Stomach smooth muscle (tissue), 2 donors: Measurements from ENCODE around the gene BTBD6.
"Not testable (repeated sequence)": the region's sequence is repeated elsewhere in the genome, so short reads cannot be mapped to it uniquely, and the experiment has no call there.

ENCODE experiments used
- H3K27ac ChIP-seq: one replicate; pipeline ENCODE4 v1.7.0; 2013; ENCODE audit warnings: mild to moderate bottlenecking, low read length, inconsistent platforms
- H3K27me3 ChIP-seq, 2 donors: one replicate each; pipeline ENCODE4 v1.7.0; 2013; ENCODE audit warnings: low read length in 2 of 2; ENCODE audit not compliant: insufficient read depth in 2 of 2, control insufficient read depth in 1 of 2
- H3K36me3 ChIP-seq, 2 donors: one replicate each; pipeline ENCODE4 v1.7.0; 2013; ENCODE audit warnings: low read length in 2 of 2; ENCODE audit not compliant: control insufficient read depth in 2 of 2, insufficient read depth in 2 of 2
- H3K4me1 ChIP-seq: one replicate; pipeline ENCODE4 v1.7.0; 2013; ENCODE audit warnings: low read length; ENCODE audit not compliant: control insufficient read depth, insufficient read depth
- H3K4me3 ChIP-seq, 2 donors: one replicate each; pipeline ENCODE4 v1.7.0; 2013; ENCODE audit warnings: low read length in 2 of 2
- H3K9ac ChIP-seq, 2 donors: one replicate each; pipeline ENCODE4 v1.7.0; 2013; ENCODE audit warnings: low read length in 2 of 2, mild to moderate bottlenecking in 1 of 2
- H3K9me3 ChIP-seq, 2 donors: one replicate each; pipeline ENCODE4 v1.7.0; 2013; ENCODE audit warnings: low read length in 2 of 2; ENCODE audit not compliant: control insufficient read depth in 2 of 2
- donor health status: healthy.
- donor health status: Pancreatic carcinoma.

BTBD6 gene

DNA sequence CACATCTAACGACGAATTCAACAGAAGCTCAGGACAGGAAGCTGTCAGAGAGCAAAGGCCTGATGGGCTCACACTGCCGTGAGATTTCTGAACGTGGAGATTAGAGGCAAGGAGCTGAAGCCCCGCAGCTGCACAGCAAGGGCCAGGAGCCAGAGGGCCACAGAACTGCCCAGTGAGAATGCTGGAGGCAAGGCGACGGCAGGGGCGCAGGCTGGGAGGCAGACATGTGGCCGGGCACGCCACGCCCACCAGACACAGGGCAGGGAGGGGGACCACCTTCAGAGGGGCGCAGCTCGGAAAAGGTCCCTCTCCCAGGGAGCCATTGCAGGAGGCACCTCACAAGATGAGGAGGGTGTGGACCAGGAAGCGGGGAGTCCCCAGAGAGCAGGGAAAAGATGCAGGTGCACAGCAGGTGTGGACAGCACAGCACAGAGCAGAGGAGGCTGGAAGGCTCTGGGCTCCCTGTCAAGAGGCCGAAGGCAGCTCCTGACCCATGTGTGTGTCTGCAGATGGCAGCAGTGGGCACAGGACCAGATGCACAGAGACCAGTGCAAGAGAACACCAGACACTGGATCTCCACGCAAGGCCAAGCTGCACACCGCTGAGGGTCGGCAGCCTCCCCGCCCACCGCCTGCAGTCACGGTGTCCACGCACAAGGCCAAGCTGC, 23.0 kb downstream of the BTBD6 start:
- no peaks in the 10 kb centered on the region for H3K27me3 ChIP-seq
- H3K4me3 ChIP-seq = no peak overlapping the region
- no peak overlapping the region for H3K27ac ChIP-seq
- no peaks in the 10 kb centered on the region for H3K4me1 ChIP-seq
- H3K9me3 ChIP-seq = no peaks in the 10 kb centered on the region
- H3K9ac ChIP-seq = no peak overlapping the region
- H3K36me3 ChIP-seq = peaks cover 5 to 10% of the 10 kb centered on the region in 2 donors

DNA sequence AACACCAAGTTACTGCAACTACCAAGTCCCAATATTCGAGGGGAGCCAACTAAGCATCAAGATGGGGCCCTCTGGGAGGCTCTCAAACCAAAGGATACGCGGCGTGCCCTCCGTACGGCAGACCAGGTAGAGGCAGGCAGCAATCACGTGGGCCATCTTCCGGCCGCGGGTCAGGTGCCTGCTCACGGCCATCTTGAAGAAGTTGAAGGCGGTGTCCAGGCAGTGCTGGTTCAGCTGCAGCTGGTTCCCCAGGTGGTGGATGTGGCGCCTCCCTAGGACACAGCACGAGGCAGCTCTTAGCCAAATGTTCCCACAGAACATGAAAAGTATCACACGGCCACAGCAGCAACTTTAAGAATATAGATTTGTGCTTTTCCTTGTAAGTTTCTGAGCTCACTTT, 24.3 kb downstream of the BTBD6 start:
- Histone ChIP-seq H3K27ac (no peak overlapping the region), H3K9ac (no peak overlapping the region), H3K27me3 (no peaks in the 10 kb centered on the region), H3K4me3 (no peak overlapping the region), H3K9me3 (no peaks in the 10 kb centered on the region), H3K4me1 (no peaks in the 10 kb centered on the region), H3K36me3 (peaks cover 5 to 10% of the 10 kb centered on the region in 2 donors)

DNA sequence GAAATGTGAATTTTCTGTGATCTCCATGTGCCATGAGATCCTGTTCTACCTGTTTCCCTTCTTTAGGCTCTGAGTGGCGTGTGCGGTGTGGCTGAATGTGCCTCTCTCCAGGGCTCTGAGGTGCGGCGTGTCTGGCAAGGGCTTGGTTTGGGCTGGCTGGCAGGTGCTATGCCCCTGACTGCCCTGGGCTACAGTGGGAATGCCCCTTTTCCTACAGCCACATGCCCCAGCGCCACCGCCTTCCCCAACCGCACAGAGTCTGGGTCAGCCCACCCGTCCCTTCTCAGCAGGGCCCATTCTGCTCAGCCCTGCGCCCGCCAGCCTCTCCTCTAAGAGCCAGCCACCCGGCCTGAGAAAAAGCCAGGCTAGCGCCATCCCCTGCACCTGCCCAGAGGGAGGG, 24.7 kb downstream of the BTBD6 start:
- H3K36me3 ChIP-seq = peaks cover under 1 to 10% of the 10 kb centered on the region in 2 donors
- H3K9ac ChIP-seq = no peak overlapping the region
- no peak overlapping the region for H3K27ac ChIP-seq
- H3K27me3 ChIP-seq = no peaks in the 10 kb centered on the region
- H3K4me1 ChIP-seq = no peaks in the 10 kb centered on the region
- H3K9me3 ChIP-seq = no peaks in the 10 kb centered on the region
- no peak overlapping the region for H3K4me3 ChIP-seq

DNA sequence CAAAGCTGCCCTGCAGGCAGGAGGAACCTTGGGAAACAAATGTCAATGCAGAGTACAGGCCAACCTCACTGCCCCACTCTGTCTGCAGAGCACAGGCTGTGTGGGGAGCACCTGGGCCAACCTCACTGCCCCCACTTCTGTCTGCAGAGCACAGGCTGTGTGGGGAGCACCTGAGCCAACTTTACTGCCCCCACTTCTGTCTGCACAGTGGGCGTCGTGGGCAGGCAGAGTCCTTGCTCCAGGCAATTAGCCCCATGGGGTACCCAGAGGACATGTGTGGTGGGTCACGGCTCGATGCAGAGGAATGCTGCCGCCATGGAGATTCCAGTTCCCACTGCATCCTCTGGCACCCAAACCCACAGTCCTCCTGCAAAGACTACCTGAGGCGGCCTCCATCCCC, 26.3 kb downstream of the BTBD6 start:
- Histone ChIP-seq H3K9ac (no peak overlapping the region), H3K9me3 (no peaks in the 10 kb centered on the region), H3K27ac (no peak overlapping the region), H3K36me3 (peaks cover 0 to 7% of the 10 kb centered on the region in 2 donors), H3K27me3 (no peaks in the 10 kb centered on the region), H3K4me3 (no peak overlapping the region), H3K4me1 (no peaks in the 10 kb centered on the region)

DNA sequence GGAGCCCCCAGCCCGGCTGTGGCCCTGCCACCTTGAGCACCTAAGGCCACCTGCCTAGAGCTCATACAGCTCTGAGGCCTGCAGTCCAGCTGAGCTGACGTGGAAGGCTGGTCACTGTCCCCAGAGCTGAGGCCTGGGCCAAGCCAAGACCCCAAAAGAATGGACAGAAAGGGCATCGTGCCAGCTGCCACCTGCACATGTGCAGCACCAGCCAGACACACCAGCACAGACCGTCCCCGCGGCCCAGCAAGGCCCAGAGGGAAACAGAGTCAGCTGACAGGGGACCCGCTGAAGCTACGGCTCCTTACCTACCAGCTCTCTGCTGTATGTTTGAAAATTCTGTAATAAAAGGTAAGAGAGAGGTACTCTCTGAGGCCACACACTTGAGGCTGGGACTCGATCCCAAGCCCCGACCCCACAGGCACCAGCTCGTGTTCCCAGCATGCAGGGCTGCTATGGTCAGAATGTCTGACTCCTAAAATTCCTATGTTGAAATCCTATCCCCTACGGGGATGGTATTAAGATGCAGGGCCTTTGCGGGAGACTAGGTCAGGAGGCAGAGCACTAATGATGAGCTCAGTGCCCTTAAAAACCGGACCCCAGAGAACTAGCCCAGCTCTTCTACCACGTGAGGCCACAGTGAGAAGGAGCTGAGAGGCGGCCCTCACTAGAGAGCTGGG, 27.1 kb downstream of the BTBD6 start:
- H3K9ac ChIP-seq = no peak overlapping the region
- H3K27ac ChIP-seq = no peak overlapping the region

DNA sequence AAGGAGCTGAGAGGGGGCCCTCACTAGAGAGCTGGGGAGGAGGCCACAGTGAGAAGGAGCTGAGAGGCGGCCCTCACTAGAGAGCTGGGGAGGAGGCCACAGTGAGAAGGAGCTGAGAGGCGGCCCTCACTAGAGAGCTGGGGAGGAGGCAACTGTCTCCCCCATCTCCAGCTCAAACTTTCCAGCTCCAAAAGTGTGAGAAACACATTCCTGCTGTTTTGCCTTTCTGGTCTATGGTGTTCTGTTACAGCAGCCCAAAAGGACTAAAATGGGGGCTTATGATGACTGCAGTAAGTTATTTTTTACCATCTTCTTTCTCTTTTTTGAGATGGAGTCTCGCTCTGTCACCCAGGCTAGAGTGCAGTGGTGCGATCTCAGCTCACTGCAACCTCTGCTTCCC, 29.1 kb downstream of the BTBD6 start:
- not testable (repeated sequence) for H3K27me3 ChIP-seq, H3K4me3 ChIP-seq, H3K9ac ChIP-seq, H3K9me3 ChIP-seq, H3K4me1 ChIP-seq, H3K27ac ChIP-seq, H3K36me3 ChIP-seq

More for the DNA sequence above, 27.1 kb downstream of the BTBD6 start:
- Histone ChIP-seq H3K4me1 (no peaks in the 10 kb centered on the region), H3K4me3 (no peak overlapping the region), H3K27me3 (no peaks in the 10 kb centered on the region), H3K36me3 (peaks cover 0 to 7% of the 10 kb centered on the region in 2 donors), H3K9me3 (no peaks in the 10 kb centered on the region)

DNA sequence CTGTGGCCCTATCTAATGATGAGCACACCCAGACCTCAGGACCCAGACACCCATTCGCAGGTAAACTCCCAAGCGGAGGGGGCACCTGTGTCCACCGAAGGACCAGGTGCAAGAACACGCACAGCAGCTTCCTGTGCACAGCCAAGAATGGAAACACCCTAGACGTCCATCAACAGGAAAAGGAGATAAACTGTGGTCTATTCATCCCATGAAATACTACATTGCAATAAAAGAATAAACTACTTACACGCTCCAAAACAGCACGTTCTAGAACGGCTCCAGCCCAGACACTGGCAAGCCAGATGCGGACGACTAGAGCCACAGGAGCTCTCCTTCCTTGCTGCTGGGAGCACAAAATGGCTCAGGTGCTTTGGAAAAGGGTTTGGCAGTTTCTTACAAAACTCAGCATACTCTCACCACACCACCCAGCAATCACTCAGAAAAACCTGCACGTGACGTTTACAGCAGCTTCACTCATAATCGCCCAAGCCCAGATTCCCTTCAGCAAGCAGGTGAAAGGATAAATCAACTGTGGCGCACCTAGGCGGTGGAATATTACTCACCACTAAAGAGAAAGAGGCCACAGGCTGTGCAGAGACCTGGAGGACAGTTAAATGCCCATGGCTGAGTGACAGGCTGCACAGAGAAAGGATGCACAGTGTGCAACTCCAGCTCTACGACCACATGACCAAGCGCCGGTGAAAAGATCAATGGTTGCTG, 31.5 kb downstream of the BTBD6 start:
- no peaks in the 10 kb centered on the region for H3K27me3 ChIP-seq
- H3K36me3 ChIP-seq = no peaks in the 10 kb centered on the region
- no peak overlapping the region for H3K9ac ChIP-seq
- no peaks in the 10 kb centered on the region for H3K9me3 ChIP-seq
- H3K4me1 ChIP-seq = peaks cover 7% of the 10 kb centered on the region
- H3K4me3 ChIP-seq = no peak overlapping the region
- H3K27ac ChIP-seq = no peak overlapping the region

DNA sequence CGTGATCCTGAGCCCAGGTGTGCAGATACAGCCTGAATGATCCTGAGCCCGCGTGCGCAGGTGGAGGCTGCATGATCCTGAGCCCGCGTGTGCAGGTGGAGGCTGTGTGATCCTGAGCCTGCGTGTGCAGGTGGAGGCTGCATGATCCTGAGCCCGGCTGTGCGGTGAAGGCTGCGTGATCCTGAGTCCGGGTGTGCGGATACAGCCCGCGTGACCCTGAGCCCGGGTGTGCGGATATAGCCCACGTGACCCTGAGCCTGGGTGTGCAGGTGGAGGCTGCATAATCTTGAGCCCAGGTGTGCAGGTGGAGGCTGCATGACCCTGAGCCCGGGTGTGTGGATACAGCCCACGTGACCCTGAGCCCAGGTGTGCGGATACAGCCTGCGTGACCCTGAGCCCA, 32.2 kb downstream of the BTBD6 start:
- Histone ChIP-seq H3K27me3 (no peaks in the 10 kb centered on the region), H3K4me1 (peaks cover 7% of the 10 kb centered on the region), H3K9me3 (no peaks in the 10 kb centered on the region), H3K36me3 (peaks cover 0 to 4% of the 10 kb centered on the region in 2 donors), H3K9ac (no peak overlapping the region), H3K27ac (no peak overlapping the region), H3K4me3 (no peak overlapping the region)

DNA sequence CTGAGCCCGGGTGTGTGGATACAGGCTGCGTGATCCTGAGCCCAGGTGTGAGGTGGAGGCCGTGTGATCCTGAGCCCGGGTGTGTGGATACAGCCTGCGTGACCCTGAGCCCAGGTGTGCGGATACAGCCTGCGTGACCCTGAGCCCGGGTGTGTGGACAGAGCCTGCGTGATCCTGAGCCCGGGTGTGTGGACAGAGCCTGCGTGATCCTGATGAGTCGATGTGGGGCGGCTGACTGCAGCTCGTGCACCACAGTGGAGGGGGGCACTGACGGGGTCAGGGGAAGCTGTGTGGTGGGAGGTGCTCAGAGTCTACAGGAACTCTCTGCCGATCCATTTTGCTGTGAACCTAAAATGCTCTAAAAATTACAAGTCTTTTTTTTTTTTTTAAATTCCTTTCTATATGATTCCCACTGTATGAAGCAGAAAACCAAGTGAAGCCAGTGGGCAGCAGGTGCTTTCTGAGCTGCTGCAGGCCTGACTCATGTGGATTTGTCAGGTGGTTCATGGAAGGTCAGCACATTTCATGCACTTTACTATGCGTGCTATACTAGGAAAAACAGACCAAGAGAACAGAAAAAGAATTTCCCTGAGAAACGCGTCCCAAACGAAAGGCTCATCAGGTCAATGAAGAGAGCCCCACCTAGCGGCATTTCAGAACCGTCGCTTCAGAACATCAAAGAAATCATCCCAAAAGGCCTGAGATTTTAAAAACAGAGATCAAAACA, 33.2 kb downstream of the BTBD6 start:
- Histone ChIP-seq H3K4me3 (no peak overlapping the region), H3K9ac (no peak overlapping the region), H3K4me1 (peaks cover 7% of the 10 kb centered on the region), H3K9me3 (no peaks in the 10 kb centered on the region), H3K27ac (no peak overlapping the region), H3K27me3 (no peaks in the 10 kb centered on the region), H3K36me3 (peaks cover 0 to 7% of the 10 kb centered on the region in 2 donors)

DNA sequence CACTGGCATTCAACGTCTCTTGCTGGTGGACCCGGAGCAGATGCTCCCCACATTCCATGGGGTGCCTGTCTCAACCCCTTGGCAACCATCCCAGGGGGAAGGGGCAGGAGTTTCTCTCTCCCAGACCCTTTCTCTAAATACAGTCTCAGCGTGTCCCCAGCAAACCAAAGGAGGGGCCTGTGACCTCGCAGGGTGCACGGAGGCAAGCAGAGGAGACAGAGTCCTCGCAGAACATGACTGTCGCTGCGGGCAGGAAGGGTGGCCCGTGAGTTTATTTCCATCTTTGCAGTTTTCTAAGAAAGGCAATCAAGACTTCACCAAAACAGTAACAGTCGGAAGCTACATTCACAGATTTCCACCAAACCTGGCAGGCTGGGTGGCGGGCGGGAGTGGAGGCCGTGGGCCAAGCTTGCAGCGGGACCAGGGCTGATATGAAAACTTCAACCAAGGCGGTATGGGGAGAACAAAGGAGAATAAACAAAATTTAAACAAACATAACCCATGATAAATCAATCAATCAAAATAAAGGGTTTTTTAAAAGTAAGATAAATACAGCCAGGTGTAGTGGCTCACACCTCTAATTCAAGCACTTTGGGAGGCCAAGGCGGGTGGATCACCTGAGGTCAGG, 33.9 kb downstream of the BTBD6 start:
- no peaks in the 10 kb centered on the region for H3K27me3 ChIP-seq
- no peaks in the 10 kb centered on the region for H3K9me3 ChIP-seq
- H3K4me3 ChIP-seq = no peak overlapping the region
- no peak overlapping the region for H3K9ac ChIP-seq
- peaks cover 14% of the 10 kb centered on the region for H3K4me1 ChIP-seq
- peaks cover 0 to 7% of the 10 kb centered on the region in 2 donors for H3K36me3 ChIP-seq
- H3K27ac ChIP-seq = no peak overlapping the region
